Mesenteric fat pad (tissue), 1 donor: ENCODE results near the gene CADM1. TPM values are rescaled to one million over a fixed set of nuclear protein-coding genes. Genes with fewer than 3 reads are reported as not detected.

Experiments
- DNase-seq: peaks from one replicate; pipeline ENCODE4 v3.0.0-alpha.2; 2020; ENCODE audit warnings: low spot score
- total RNA-seq: library from RNA; stranded (reverse); fragmentation: NEBNext Ultra II Directional; extraction: Animal tissue kit (Norgen Biotek cat#: 25700); gene quantifications from one replicate; pipeline ENCODE4 v1.2.1, GENCODE V29; 2021
- donor health status: DM: yes; HTN: yes; CAD: no.

The CADM1 gene
- total RNA-seq, 1 donor from 2014 or later = 14.8 TPM

DNA sequence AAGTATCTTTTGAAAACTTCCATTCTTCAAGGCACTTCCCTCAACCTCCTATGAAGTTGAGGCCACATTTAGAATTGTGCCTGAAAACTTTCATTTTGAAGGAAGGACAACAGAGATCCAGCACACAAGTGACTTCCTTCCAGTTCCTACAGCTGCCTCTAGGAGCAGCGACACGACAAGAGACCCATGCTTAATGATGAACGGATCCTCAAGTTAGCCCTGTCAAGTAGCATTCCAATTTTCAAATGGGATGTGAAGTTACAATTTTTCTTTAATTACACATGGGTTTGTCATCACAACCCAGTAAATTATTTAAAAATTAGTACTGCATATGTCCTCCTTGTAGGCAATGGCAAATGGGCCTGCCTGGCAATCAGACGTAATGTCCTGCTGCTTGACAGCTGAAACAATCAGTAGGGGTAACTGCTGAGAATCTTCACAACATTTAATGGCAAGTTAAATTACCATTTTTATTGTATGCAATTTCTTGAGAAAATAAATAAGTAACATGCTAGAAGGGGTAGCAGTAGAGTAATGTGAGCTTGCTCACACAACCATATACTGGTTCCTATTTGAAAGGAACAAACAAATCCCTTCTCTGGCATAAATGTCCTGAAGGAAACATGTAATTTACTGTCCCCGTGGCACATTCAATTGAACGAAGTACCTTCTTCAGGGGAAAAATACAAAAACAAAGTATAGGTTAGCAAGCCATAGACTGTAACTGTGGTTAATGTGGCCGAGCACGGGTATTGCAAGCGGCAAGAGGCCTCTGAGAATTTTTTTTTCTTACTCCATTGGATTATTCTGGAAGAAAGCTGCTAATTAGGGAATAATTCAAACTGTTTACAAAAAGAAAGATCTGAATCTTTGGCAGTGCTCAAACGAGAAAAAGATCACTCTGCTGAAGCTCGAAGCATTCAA lies 288.3 kb downstream of the CADM1 start:
- no peak for DNase-seq

DNA sequence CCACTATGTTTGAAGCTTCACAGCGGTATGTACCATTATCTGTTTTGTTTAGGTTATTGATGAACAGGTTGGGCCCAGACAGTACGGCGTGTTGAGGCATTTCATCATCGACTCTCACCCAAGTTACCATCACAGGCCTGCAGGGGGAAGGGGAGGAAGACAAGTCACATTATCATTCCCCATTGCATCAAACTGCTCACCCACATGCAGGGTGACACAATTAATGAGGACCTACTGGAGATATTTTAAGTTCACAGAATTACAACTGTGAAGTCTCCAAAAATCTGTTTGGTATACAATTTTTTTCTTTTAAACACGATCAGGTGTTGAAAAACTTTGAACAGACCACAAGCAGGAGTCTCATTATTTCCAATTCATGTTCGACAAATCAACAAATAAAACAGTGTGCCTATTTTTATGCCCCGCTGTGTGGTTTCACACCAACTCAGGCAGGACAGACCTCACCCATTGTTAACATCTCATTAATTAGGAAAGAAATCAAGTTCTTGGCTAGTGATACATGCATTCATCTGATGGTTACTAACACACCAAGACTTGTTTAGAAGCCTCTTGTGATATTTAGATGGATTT lies 289.5 kb downstream of the CADM1 start:
- DNase-seq = no peak

DNA sequence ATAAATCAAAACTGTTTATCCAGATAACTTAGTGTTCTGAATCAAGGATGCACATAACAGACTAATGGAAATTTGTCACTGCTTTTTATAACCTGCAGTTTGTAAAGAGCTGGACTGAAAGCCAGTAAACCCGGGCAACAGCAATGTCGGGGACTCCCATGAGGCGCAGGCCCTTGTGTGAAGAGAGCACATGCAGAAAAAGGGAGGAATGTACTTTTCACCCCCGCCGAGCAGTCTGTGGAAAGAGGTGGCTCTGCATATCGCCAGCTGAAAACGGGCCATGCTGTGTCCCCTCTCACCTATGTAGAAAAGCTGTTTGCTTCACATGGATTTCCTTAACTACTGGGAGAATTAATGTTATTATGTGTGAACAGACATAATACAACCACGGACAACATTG lies 291.2 kb downstream of the CADM1 start:
- DNase-seq = no peak

DNA sequence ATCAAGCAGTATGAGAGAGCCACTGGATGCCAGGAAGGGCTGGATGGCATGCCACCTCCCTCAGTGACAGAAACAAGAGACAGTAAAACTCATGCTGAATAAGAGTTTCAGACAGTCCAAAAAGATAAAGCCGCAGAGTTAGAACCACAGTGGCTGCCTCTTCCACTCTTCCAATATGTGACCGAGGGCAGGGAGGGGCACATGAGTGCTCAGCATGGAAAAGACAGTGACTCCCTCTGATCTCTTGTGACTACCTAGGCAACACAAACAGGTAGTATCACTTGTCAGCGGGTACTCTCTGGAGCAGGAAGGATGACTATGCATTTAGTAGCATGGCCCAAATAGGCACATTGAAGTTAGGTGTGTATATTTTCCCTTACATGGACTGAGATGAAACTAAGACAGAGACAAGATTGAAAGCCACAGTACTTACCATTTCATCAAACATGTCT lies 295.4 kb downstream of the CADM1 start:
- no peak for DNase-seq

DNA sequence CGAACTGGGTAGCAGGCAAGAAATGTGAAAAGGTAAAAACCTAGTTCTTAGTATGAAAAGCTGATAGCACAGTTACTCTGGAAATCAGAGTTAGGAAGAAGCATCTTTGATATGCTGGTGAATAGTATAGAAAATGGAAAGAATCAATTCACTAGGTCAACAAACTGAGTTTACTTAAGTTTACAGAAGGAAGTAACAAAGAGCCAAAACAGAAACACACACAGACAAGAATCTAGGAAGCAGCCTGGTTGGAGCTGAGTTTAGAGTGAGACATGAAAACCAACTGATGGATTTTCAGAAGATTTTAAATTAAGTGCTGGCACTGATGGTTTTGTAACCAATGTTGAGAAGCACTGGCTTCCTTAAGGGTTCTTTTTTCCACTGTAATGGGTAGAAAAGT lies 296.3 kb downstream of the CADM1 start:
- no peak for DNase-seq

DNA sequence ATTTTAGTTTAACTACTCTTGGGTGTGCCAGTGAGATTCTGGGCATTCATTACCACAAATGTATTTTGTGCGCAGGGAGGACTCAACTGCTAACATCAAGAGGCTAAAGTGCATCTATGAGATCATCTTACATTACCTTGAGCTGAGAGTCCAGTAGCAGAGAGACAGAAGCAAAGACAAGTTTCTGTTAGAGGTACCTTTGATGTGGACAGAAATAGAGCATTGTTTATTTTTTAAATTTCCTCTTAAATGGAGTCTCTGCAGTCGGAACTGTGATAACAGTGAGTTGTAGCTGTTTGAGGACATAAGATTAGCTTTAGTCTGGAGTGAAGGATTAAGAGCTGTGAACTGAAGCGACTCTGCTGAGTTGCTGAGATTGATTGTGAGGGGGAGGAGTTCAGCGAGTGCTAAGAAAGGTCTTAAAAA lies 297.0 kb downstream of the CADM1 start:
- DNase-seq = no peak

DNA sequence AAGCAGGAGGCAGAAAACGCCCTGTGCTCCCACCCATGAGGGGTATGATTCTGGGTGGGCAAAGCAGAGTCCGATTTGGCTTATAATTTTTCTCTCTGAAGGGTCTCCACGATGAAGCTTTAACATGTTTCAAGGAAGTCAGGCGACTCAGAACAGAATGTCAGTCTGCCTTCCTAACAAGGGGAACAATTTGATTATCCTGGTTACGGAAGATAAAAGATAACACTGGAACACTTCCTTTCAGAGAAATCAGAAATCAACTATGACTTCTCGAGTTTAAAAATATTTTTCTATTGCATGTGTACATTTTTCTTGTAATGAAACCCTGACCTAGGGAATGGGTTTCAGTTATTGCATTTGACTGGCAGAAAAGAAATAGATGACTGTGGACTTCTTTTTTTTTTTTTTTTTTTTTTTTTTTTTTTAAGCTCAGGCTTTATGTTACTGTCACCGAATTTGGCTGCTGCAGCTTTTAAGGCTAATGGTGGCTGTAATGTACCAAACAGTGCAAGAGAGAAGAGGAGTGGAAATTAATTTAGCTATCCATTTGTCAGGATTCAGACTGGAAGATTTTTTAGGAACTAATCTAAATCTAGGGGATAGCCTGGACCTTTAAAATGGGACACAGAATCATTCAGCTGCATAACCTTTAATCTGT lies 297.7 kb downstream of the CADM1 start:
- DNase-seq = no peak

DNA sequence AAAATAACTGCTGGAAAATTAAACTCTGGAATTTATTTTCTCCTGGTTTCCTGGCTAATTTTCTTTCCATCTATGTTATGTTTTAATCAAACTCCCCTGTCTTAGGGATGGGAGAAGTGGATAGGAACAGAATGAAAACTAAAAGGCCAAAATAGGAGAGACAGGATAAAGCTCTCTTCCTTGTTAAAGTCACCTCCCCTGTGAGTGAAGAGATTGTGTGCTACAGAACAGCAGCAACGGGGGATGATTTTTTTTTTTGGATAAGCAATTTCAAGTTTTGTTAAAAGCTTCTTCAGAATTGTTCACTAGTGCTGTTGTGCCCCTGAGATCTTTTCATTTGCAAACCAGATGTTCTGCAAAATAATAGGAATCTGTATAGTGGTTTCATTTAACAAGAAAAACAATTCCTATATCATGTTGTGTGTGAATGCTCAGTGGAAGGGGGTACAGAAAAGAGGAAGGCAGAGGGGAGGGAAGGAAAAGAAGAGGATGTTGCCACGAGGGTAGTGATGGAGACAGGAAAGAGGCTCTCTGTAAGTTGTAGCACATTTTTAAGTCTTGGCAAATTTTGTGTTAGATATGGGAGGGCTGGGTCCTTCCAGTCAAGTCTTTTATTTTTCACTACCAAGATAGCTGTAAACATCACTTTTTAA lies 301.2 kb downstream of the CADM1 start:
- no peak for DNase-seq

DNA sequence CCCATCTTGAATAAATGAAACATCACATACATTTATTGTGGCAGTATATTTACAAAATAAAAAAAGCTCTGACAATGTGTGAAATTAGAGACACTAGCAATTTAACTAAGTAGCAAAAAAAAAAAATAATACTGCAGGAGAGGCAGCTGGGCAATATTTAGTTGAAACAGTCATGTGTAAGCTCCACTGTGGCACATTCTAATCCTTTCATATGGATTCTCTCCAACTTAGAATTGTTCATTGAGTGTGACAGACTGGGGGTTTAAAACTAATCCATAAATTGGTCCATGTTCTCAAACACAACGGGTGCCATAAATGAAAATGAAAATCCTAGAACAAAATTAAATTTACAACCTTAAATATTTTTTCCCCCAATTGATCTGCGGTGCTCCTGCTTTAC lies 302.1 kb downstream of the CADM1 start:
- no peak for DNase-seq

DNA sequence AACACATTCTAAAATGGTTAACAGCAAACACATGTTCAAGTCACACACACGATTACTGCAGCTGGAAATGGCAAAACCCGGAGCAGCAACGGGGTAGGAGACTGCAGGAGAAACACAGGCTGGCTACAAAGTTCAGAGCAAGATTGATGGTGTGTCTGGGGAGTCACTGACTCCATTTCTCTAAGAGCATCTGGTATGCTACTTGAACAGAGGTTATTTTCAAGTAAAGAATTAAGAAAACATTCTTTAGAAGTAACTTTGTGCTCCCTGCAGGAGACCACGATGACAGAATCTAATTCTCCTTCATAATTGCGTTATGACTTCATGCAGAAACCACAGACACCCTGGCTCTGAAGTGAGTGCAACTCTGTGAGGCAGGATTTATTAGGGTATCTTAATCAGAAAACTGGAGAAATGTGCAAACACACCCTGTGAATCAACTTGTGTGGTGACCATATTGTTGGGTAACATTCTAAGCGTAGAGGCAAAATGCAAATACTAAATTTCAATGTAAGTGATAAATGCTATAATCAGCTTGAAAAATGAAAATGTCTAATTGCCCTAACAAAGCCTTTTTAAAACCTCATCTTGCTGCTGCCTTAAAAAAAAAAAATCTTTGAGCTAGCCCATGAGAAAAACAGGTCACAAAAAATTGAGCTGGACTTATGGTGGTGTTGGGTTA lies 303.0 kb downstream of the CADM1 start:
- no peak for DNase-seq

DNA sequence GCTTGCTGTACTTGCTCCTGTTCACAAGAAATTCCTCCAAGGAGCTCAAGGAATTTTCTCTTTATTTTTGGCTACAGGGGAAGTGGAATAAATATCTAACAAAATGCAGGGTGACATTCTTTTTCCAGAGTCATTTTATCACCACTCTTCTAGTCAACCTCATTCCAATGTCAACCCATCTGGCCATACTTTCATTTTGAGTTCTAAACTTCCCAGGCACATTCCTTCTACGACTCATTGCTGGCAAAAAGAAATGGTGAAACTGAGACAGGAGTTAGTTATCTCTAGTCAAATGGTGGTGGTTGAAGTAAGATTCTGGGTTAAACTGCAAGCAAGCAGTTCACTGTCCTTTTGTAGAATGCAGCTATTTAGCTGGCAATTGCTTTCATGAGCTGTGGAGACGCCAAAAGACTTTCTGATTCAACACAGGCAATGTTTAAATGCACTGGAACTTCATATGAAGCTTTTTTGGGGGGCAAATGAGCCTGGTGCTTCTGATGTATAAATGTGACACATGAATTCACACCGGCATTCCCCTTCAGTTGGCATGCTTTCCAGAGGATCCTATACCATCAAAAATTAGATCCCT lies 304.6 kb downstream of the CADM1 start:
- no peak for DNase-seq

DNA sequence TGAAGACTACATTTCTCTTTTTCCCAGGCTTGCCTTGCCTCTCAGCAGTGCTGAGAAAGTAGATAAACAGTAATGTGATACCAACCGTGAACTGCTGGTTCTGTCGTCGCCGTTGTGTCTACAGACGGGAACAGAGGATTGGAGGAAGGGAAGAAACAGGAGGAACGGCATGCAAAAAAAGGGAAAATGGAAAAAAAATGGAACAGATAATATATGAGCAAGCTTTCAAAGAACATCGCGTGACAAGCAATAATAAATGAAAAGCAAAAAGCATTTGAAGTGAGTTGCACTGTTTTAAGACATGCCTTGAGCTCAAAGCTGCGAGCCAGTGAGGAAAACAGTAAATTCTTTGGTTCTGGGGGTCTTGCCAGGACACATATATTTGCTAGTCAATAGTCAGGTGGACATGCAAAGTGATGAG lies 305.9 kb downstream of the CADM1 start:
- no peak for DNase-seq

DNA sequence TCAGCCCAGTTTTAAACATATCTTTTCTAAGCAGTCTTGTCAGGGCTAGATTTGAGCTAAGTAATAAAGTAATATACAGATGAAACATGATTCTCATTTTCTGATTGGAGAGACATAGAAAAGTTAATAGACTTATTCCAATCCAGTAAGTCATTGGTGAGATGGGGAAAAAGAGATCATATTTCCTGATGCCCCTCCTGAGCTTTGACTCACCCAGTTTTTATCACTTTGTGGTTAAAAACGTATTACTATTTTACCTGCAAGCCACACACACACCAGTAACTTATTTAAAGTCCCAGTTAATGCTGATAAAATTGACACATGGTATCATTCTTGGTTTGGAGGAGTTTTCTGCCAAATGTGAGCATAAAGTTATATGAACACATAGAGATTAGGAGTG lies 306.8 kb downstream of the CADM1 start:
- DNase-seq = no peak

DNA sequence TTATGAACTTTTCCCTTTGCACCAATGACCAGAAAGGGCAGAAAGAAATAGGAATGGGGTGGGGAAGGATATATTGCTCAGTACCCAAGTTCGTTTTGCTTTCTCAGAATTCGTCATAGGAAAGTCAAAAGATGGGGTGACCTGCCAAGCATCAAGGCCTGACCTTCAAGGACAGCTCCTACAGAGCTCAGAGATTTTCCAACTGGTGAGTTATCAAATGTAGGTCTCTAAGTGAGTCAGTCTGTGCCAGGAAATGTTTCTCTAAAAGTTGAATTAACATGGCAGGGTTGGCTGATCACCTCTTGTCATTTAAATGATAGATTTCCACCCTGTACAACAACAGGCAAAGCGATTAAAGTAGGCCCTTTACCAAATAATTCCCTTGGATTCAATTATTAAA lies 307.2 kb downstream of the CADM1 start:
- DNase-seq = no peak

DNA sequence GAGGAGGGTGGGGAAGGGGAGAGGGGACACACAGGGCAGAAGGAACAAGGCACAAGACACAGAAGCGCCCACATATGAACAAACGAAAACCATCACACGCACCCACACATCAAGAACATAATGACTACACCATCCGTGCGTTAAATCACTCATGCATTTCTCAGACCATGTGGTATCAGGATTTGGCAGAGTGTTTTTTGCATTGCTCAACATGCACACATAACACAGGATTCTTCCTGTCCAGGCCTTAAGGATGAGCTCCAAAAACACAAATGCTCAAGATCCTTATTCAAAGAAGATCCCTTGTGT lies 309.5 kb downstream of the CADM1 start:
- no peak for DNase-seq

DNA sequence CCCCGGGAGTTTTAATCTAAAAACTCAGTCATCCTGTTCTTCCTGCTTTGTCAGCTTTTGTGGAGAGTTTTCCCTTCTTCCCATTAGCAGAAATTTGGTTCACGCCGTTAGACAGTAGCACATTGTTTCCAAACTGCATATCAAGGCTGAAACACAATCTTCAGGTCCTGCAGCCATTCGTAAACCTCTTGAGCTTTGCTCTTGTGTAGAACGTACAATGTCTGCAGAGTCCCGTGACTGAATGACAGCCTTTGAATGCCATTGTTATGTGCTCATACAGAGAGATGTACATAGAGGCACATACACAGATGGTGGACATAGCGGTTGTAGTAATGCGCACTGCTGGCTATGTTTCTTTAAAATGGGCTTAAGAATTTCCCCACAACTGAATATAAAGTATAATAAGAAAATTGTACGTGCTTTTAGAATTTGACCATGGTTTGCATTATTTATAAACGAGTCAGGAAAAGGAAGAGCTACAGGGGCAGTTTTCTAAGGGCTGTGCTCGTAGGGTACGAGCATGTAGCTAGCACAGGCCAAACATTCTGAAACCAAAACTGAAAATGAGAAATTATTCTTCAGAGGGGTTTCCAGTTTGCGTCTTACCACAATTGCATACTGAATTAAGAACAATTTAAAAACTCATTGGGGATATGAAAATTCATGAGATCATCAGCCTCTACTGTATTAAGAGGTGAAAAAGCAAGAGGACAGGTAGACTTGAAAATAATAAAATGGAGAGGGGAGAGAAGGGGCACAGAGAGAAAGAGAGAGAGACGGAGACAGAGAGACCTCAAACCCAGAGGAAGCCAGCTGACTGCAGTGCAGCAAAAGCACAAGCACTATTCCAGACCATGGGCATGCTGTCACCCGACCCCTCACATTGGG lies 310.1 kb downstream of the CADM1 start:
- DNase-seq = no peak

DNA sequence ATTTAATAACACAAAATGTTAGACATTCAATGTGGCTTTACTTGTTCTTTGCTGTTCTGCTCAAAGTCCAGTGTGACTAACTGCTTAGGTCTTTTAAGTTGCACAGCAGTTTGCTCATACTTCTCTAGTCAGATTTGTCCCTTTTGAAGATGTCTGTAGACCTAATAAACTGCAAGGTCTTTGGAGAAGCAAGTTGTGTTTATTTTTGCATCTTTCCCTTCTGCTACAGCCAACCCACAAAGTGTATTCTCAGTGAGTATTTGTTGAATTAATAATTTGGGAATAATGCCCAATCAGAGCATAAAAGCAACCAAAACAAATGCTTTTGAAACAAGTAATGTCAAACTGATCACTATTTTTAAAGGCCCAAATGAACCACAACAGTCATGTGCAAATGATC lies 312.5 kb downstream of the CADM1 start:
- no peak for DNase-seq

DNA sequence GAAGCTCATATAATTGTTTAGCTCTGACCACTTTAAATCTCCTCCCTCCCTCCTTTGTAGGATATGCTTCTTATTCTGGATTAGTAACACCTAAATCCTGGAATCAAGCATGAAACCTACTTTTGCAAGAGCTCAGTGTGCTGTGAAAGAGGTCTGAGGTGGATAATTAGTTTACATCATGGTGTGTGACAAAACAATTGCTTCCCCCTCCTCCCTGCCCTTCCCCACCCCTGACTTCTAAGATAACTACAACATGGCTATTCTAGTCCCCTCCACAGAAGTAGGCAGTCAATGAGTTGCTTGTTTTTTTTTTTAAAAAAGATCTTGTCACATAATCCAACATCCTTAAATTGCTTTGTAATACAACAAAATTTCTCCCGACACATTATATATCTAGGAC lies 314.0 kb downstream of the CADM1 start:
- no peak for DNase-seq

DNA sequence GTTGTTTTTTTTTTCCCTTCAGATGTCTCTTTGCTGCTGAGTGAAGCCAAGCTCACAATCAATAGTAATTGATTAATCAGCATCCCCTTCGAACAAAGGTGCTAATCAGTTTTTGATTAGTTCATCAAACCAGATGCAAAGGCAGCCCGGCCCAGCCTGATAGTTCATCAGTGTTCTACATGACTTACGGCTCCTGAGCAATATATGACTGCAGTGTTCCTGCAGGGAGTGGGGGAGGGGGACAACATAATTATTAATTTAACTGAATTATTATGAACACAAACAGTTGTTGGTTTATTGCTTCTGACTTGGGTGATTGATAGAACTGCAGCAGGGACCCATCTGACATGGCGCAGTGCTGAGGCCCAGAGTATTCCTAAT lies 315.3 kb downstream of the CADM1 start:
- DNase-seq = no peak
